ENCODE results near the gene ZXDC. TPM values are rescaled to one million over a fixed set of nuclear protein-coding genes. Genes with fewer than 3 reads are reported as not detected.

The ZXDC gene, protein sequence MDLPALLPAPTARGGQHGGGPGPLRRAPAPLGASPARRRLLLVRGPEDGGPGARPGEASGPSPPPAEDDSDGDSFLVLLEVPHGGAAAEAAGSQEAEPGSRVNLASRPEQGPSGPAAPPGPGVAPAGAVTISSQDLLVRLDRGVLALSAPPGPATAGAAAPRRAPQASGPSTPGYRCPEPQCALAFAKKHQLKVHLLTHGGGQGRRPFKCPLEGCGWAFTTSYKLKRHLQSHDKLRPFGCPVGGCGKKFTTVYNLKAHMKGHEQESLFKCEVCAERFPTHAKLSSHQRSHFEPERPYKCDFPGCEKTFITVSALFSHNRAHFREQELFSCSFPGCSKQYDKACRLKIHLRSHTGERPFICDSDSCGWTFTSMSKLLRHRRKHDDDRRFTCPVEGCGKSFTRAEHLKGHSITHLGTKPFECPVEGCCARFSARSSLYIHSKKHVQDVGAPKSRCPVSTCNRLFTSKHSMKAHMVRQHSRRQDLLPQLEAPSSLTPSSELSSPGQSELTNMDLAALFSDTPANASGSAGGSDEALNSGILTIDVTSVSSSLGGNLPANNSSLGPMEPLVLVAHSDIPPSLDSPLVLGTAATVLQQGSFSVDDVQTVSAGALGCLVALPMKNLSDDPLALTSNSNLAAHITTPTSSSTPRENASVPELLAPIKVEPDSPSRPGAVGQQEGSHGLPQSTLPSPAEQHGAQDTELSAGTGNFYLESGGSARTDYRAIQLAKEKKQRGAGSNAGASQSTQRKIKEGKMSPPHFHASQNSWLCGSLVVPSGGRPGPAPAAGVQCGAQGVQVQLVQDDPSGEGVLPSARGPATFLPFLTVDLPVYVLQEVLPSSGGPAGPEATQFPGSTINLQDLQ
- total RNA-seq (2014; rRNA removed; shearing (Covaris generic)) (19.2 and 20.0 TPM in 2 replicates), polyA plus RNA-seq (2016; fragmentation: Nextera tagmentation; extraction: Ambion mirVana) (4.2 and 6.1 TPM in 2 replicates)

- Histone ChIP-seq H3K9me2 (ENCODE audit: insufficient read depth) (no peaks in the 10 kb centered on the region), H3K36me3 (ENCODE audit: low read depth) (peaks cover 9% of the 10 kb centered on the region), H3K9me3 (ENCODE audit: low read depth) (no peaks in the 10 kb centered on the region), H4K20me1 (ENCODE audit: insufficient read depth) (peaks cover 16% of the 10 kb centered on the region), H3K9ac (peak within 1 kb of the TSS; percentile 85), H3K27ac (peak within 1 kb of the TSS; percentile 71), H3F3A (ENCODE audit: insufficient read depth) (peaks cover 27% of the 10 kb centered on the region), H3K4me2 (ENCODE audit: unreplicated experiment) (peak within 1 kb of the TSS; percentile 89), H3K4me1 (ENCODE audit: insufficient read depth) (peaks cover 28% of the 10 kb centered on the region), H3K27me3 (replicated peaks; ENCODE audit: insufficient read depth) (no peaks in the 10 kb centered on the region), H3K79me2 (ENCODE audit: insufficient read depth) (peaks cover 42% of the 10 kb centered on the region), H2AFZ (peak within 1 kb of the TSS; percentile 98), H3K4me3 (peak within 1 kb of the TSS; percentile 84)
- no peak for TF ChIP-seq EZH2phosphoT487 (IDR thresholded peaks at IDR 0.05; ENCODE audit: insufficient read depth, low read depth)
- TF ChIP-seq EZH2 (IDR thresholded peaks at IDR 0.05; ENCODE audit: insufficient read depth, poor library complexity, severe bottlenecking): no peak
- in situ Hi-C loops (cut with MboI): no loop called here
- WGBS, 2 experiments (ENCODE audit: low coverage in 1 of 2, low lambda C conversion rate in 2 of 2, missing lambda C conversion rate in 2 of 2): 1% methylated on average over 39 to 77 of the region's 112 CpGs
- DNase-seq: peak; percentile 98
These were observed at the start of gene ZXDC for GRCh38 chr3:126475413-126476114. ZXDC (minus strand) TSS chr3:126475891; CDS start chr3:126475865, 26 bp downstream.

GRCh38 chr3:126525091-126525852 lies 49.6 kb upstream of the ZXDC start:
- no peaks in the 10 kb centered on the region for H3K9me3 ChIP-seq (ENCODE audit: low read depth)
- no peak for TF ChIP-seq EZH2phosphoT487 (IDR thresholded peaks at IDR 0.05; ENCODE audit: insufficient read depth, low read depth)
- H3K9ac ChIP-seq: no peak overlapping the region
- H3K27ac ChIP-seq: no peak overlapping the region
- H3K9me2 ChIP-seq (ENCODE audit: insufficient read depth): no peaks in the 10 kb centered on the region
- in situ Hi-C loops (cut with MboI): no loop called here
- H3K27me3 ChIP-seq (replicated peaks; ENCODE audit: insufficient read depth): 0 out of 2 replicates have a peak, but pooled peaks cover 12% of the 10 kb centered on the region
- no peaks in the 10 kb centered on the region for H4K20me1 ChIP-seq (ENCODE audit: insufficient read depth)
- no peak overlapping the region for H3K4me2 ChIP-seq (ENCODE audit: unreplicated experiment)
- H3K4me3 ChIP-seq: no peak overlapping the region
- H2AFZ ChIP-seq: no peak overlapping the region
- H3K79me2 ChIP-seq (ENCODE audit: insufficient read depth): no peaks in the 10 kb centered on the region
- DNase-seq: no peak
- H3K4me1 ChIP-seq (ENCODE audit: insufficient read depth): no peaks in the 10 kb centered on the region
- no peaks in the 10 kb centered on the region for H3F3A ChIP-seq (ENCODE audit: insufficient read depth)
- no peaks in the 10 kb centered on the region for H3K36me3 ChIP-seq (ENCODE audit: low read depth)
- WGBS, 2 experiments (ENCODE audit: low coverage in 1 of 2, low lambda C conversion rate in 2 of 2, missing lambda C conversion rate in 2 of 2): 55 to 66% methylated on average over 11 to 12 of the region's 12 CpGs

DNA sequence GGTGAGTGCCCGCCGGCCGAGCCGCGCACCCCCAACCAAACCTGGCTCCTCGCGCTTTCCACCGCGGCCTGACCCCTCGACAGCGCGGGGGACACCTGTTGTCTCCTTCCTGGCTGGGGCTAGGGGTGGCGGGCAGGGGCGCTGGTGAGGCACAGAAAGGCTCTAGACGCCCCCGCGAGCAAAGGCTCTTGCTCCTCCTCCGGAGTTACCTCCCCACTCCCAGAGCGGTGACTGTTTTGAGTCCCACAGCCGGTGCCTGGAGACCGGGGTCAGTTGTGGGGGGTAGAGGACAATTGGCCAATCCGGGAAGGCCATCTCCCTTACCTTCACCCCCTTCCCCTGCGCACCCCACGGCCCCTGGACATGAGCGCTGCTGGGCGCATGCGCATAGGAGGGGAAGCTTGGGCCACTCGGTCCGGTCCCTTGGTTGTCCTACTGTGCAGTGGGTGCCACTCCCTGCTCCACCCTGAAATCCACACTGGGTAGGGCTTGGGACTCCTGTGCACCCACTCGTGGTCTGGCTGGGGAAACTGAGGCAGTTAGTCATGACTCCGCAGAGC lies 48.8 kb upstream of the ZXDC start:
- no peaks in the 10 kb centered on the region for H3K4me1 ChIP-seq (ENCODE audit: insufficient read depth)
- H3K79me2 ChIP-seq (ENCODE audit: insufficient read depth): no peaks in the 10 kb centered on the region
- H3K36me3 ChIP-seq (ENCODE audit: low read depth): no peaks in the 10 kb centered on the region
- H3K4me3 ChIP-seq: peak overlapping the region; percentile 60
- 0 out of 2 replicates have a peak, but pooled peaks cover 12% of the 10 kb centered on the region for H3K27me3 ChIP-seq (replicated peaks; ENCODE audit: insufficient read depth)
- H4K20me1 ChIP-seq (ENCODE audit: insufficient read depth): no peaks in the 10 kb centered on the region
- peak overlapping the region; percentile 60 for H3K4me2 ChIP-seq (ENCODE audit: unreplicated experiment)
- in situ Hi-C loops (cut with MboI): no loop called here
- H3K9ac ChIP-seq: no peak overlapping the region
- H3K27ac ChIP-seq: no peak overlapping the region
- peak overlapping the region; percentile 40 for H2AFZ ChIP-seq
- no peak for TF ChIP-seq EZH2 (IDR thresholded peaks at IDR 0.05; ENCODE audit: insufficient read depth, poor library complexity, severe bottlenecking)
- no peak for TF ChIP-seq EZH2phosphoT487 (IDR thresholded peaks at IDR 0.05; ENCODE audit: insufficient read depth, low read depth)
- H3F3A ChIP-seq (ENCODE audit: insufficient read depth): no peaks in the 10 kb centered on the region
- H3K9me3 ChIP-seq (ENCODE audit: low read depth): no peaks in the 10 kb centered on the region
- WGBS, 2 experiments (ENCODE audit: low coverage in 1 of 2, low lambda C conversion rate in 2 of 2, missing lambda C conversion rate in 2 of 2): 7 to 12% methylated on average over 21 to 30 of the region's 31 CpGs
- no peaks in the 10 kb centered on the region for H3K9me2 ChIP-seq (ENCODE audit: insufficient read depth)
- peak; percentile 36 for DNase-seq
